Activated CD4-positive, alpha-beta T cell treated with anti-CD3 and anti-CD28 coated beads for 48 hours (primary cell): Measurements from ENCODE around the gene ALKAL2.
A peak's percentile ranks its signal among the peaks of the same experiment; 100 is the strongest.

ENCODE experiments used
- DNase-seq: peaks from one replicate; pipeline ENCODE4 v3.0.0-alpha.2; 2020

Gene ALKAL2

GRCh38 chr2:289362-290089, 1.6 kb upstream of the ALKAL2 start:
- DNase-seq, result no peak

GRCh38 chr2:288758-289361, 969 bp upstream of the ALKAL2 start:
- DNase-seq, result no peak

GRCh38 chr2:287471-287885, 413 bp downstream of the ALKAL2 start:
- DNase-seq, result peak; percentile 24

GRCh38 chr2:286774-287392, 1.0 kb downstream of the ALKAL2 start:
- DNase-seq, result no peak

- no peak for DNase-seq
Observed at GRCh38 chr2:286035-286434, 1.9 kb downstream of the ALKAL2 start.

GRCh38 chr2:285531-285930, 2.4 kb downstream of the ALKAL2 start:
- no peak for DNase-seq

- no peak for DNase-seq
Observed at GRCh38 chr2:284896-285492, 2.9 kb downstream of the ALKAL2 start.

- DNase-seq, result no peak
Observed at GRCh38 chr2:283996-284794, 3.7 kb downstream of the ALKAL2 start.

- DNase-seq, result no peak
Observed at GRCh38 chr2:282371-283263, 5.3 kb downstream of the ALKAL2 start.

GRCh38 chr2:281381-281780, 6.5 kb downstream of the ALKAL2 start:
- no peak for DNase-seq

GRCh38 chr2:280650-281110, 7.2 kb downstream of the ALKAL2 start:
- DNase-seq, result no peak

GRCh38 chr2:279956-280649, 7.8 kb downstream of the ALKAL2 start:
- no peak for DNase-seq

GRCh38 chr2:279366-279765, 8.5 kb downstream of the ALKAL2 start:
- no peak for DNase-seq

- no peak for DNase-seq
Observed at GRCh38 chr2:278927-279320, 9.0 kb downstream of the ALKAL2 start.

- DNase-seq, result no peak
Observed at GRCh38 chr2:278312-278926, 9.5 kb downstream of the ALKAL2 start.

GRCh38 chr2:275466-275865, 12.4 kb downstream of the ALKAL2 start:
- no peak for DNase-seq

- no peak for DNase-seq
Observed at GRCh38 chr2:274503-274902, 13.4 kb downstream of the ALKAL2 start.

GRCh38 chr2:273333-273732, 14.6 kb downstream of the ALKAL2 start:
- DNase-seq, result no peak

GRCh38 chr2:271917-272316, 16.0 kb downstream of the ALKAL2 start:
- no peak for DNase-seq

GRCh38 chr2:270861-271260, 17.0 kb downstream of the ALKAL2 start:
- no peak for DNase-seq
